GM21529 (cell line): ENCODE results near the gene HTT.

Experiments used
- ATAC-seq: cut with Tn5 transposase; IDR thresholded peaks from one replicate; pipeline ENCODE4 v1.9.1; 2021; ENCODE audit not compliant: unreplicated experiment

HTT gene

GRCh38 chr4:3247399-3248177 lies 173.1 kb downstream of the HTT start:
- no peak for ATAC-seq

- no peak for ATAC-seq
These were observed 173.6 kb downstream of the HTT start for GRCh38 chr4:3248178-3248480.

- no peak for ATAC-seq
These were observed 174.6 kb downstream of the HTT start, which contains the start of gene MSANTD1 for GRCh38 chr4:3248811-3249661. Gene MSANTD1 (plus strand): TSS chr4:3249159. CDS start chr4:3249223, 64 bp downstream.

GRCh38 chr4:3249711-3250437 lies 175.4 kb downstream of the HTT start:
- no peak for ATAC-seq

GRCh38 chr4:3250438-3250955 lies 176.0 kb downstream of the HTT start:
- ATAC-seq = no peak

- no peak for ATAC-seq
These were observed 176.6 kb downstream of the HTT start for GRCh38 chr4:3250956-3251690.

- no peak for ATAC-seq
These were observed 177.4 kb downstream of the HTT start for GRCh38 chr4:3251691-3252479.

- ATAC-seq = no peak
These were observed 178.0 kb downstream of the HTT start for GRCh38 chr4:3252480-3252828.

- no peak for ATAC-seq
These were observed 178.6 kb downstream of the HTT start for GRCh38 chr4:3252831-3253641.

- no peak for ATAC-seq
These were observed 179.3 kb downstream of the HTT start for GRCh38 chr4:3253808-3254207.

- no peak for ATAC-seq
These were observed 180.0 kb downstream of the HTT start for GRCh38 chr4:3254302-3255131.

GRCh38 chr4:3255611-3256186 lies 181.2 kb downstream of the HTT start:
- ATAC-seq = no peak

- ATAC-seq = no peak
These were observed 182.0 kb downstream of the HTT start for GRCh38 chr4:3256230-3257102.

GRCh38 chr4:3257103-3257555 lies 182.6 kb downstream of the HTT start:
- ATAC-seq = no peak

GRCh38 chr4:3257556-3258482 lies 183.3 kb downstream of the HTT start:
- peak; percentile 58 for ATAC-seq
